GM12873 (cell line): ENCODE measurements around the gene KHDC4.

Experiments used
- TF ChIP-seq, protein P1 (sequence below): IDR thresholded peaks from 2 replicates; pipeline ENCODE4 v1.5.1; 2012; ENCODE audit warnings: low read depth, mild to moderate bottlenecking, moderate library complexity, low read length, control low read depth; ENCODE audit not compliant: insufficient read depth; ENCODE audit errors: missing control alignments

KHDC4 gene

DNA sequence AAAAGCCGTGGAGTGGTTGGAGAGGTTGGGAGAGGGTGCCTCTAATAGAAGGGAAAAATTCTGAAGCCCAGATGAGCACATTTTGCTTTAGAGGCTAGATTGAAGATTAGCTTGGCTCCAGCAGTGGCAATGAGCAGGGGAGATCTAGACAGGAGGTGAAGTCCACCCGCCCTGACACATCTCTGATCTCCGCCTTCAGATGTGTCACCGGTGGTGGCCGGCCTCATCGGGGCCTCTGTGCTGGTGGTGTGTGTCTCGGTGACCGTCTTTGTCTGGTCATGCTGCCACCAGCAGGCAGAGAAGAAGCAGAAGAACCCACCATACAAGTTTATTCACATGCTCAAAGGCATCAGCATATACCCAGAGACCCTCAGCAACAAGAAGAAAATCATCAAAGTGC is 66.4 kb downstream of the KHDC4 start:
- TF ChIP-seq, protein P1, sequence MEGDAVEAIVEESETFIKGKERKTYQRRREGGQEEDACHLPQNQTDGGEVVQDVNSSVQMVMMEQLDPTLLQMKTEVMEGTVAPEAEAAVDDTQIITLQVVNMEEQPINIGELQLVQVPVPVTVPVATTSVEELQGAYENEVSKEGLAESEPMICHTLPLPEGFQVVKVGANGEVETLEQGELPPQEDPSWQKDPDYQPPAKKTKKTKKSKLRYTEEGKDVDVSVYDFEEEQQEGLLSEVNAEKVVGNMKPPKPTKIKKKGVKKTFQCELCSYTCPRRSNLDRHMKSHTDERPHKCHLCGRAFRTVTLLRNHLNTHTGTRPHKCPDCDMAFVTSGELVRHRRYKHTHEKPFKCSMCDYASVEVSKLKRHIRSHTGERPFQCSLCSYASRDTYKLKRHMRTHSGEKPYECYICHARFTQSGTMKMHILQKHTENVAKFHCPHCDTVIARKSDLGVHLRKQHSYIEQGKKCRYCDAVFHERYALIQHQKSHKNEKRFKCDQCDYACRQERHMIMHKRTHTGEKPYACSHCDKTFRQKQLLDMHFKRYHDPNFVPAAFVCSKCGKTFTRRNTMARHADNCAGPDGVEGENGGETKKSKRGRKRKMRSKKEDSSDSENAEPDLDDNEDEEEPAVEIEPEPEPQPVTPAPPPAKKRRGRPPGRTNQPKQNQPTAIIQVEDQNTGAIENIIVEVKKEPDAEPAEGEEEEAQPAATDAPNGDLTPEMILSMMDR: no peak

DNA sequence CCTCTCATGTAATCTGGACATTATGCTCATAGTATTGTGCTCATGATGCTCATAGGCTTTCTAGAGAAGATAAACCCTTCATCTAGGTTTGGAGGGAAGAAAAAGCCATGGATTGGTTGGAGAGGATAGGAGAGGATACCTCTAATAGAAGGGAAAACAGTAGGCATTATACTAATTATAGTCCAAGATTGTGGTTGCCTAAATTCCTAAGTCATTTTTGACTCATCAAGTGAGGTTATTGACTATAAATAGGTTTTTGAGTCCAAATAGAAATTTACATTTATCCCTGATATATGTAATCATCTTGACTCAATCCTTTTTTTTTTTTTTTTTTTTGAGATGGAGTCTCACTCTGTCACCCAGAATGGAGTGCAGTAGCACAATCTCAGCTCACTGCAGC is 69.8 kb downstream of the KHDC4 start:
- TF ChIP-seq, protein P1: no peak
